Spinal cord (tissue), 10 donors: Measurements from ENCODE around the gene CTSZ. TPM values are rescaled to one million over a fixed set of nuclear protein-coding genes. Genes with fewer than 3 reads are reported as not detected.
"Not testable (repeated sequence)": the region's sequence is repeated elsewhere in the genome, so short reads cannot be mapped to it uniquely, and the experiment has no call there.

Source experiments
- DNase-seq, 6 donors: peaks; one replicate each; pipeline versions ENCODE4 v3.0.0 to v3.0.0-alpha.2; 2013 to 2015; ENCODE audit warnings: low spot score in 6 of 6, low read depth in 4 of 6
- H3K27ac ChIP-seq: one replicate; pipeline ENCODE4 v1.5.1; 2013; ENCODE audit warnings: low read depth, low read length, control low read depth
- H3K27me3 ChIP-seq: one replicate; pipeline ENCODE4 v1.6.1; 2013; ENCODE audit warnings: low read length; ENCODE audit not compliant: control insufficient read depth, insufficient read depth
- H3K36me3 ChIP-seq: one replicate; pipeline ENCODE4 v1.6.1; 2013; ENCODE audit warnings: low read length; ENCODE audit not compliant: control insufficient read depth, insufficient read depth
- H3K4me1 ChIP-seq: one replicate; pipeline ENCODE4 v1.6.1; 2013; ENCODE audit warnings: low read length; ENCODE audit not compliant: control insufficient read depth, insufficient read depth
- H3K4me3 ChIP-seq: one replicate; pipeline ENCODE4 v1.5.1; 2013; ENCODE audit warnings: low read depth, low read length, control low read depth
- H3K9me3 ChIP-seq: one replicate; pipeline ENCODE4 v1.6.1; 2013; ENCODE audit warnings: low read length; ENCODE audit not compliant: control insufficient read depth, insufficient read depth
- WGBS: methylation state at CpG from one replicate; pipeline ENCODE4 v1.1.5; 2013; ENCODE audit warnings: missing lambda C conversion rate; ENCODE audit not compliant: insufficient coverage; 5-methylcytosine and 5-hydroxymethylcytosine counted together
- polyA plus RNA-seq, 2 donors: library from polyadenylated mRNA; unstranded; fragments of 120-200 nt; gene quantifications; one replicate each; pipeline ENCODE4 v1.2.1, GENCODE V29; 2013; ENCODE audit not compliant: insufficient read length in 2 of 2
- total RNA-seq, 2 donors: library from RNA; depleted of rRNA in 1 of 2; stranded (reverse); fragments of 120-200 nt in 1 of 2; fragments of >200 nt in 1 of 2; gene quantifications; one replicate each; pipeline versions ENCODE4 v1.2.3 to v1.2.4, GENCODE V29; 2013 to 2014
- donor health status: healthy.

The CTSZ gene
- total and polyA plus RNA-seq, 4 donors: 43.1 to 59.6 (median 47.2) TPM

GRCh38 chr20:58985656-58986055 is 21.4 kb downstream of the CTSZ start:
- Histone ChIP-seq H3K4me3 (no peak overlapping the region), H3K36me3 (peaks cover 33% of the 10 kb centered on the region), H3K9me3 (no peaks in the 10 kb centered on the region), H3K27ac (no peak overlapping the region), H3K27me3 (no peaks in the 10 kb centered on the region), H3K4me1 (peaks cover 20% of the 10 kb centered on the region)
- WGBS: no CpG with 5 or more reads among the region's 5 CpGs
- DNase-seq: no peak

- peaks cover 21% of the 10 kb centered on the region for H3K4me1 ChIP-seq
- peaks cover 24% of the 10 kb centered on the region for H3K36me3 ChIP-seq
- DNase-seq: no peak
- no peak overlapping the region for H3K27ac ChIP-seq
- no peaks in the 10 kb centered on the region for H3K9me3 ChIP-seq
- H3K4me3 ChIP-seq: no peak overlapping the region
- no peaks in the 10 kb centered on the region for H3K27me3 ChIP-seq
- 85% methylated on average over 5 of the region's 6 CpGs for WGBS
Observed at GRCh38 chr20:58984691-58985090, 22.4 kb downstream of the CTSZ start.

DNA sequence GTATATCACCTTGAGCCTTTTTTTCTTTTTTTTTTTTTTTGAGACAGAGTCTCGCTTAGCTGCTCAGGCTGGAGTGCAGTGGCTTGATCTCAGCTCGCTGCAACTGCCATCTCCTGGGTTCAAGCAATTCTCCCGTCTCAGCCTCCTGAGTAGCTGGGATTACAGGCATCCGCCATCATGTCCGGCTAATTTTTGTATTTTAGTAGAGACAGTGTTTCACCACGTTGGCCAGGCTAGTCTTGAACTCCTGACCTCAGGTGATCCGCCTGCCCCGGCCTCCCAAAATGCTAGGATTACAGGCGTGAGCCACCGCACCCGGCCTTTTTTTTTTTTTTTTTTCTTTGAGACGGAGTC is 24.0 kb downstream of the CTSZ start:
- DNase-seq, H3K27ac ChIP-seq, H3K9me3 ChIP-seq, H3K27me3 ChIP-seq, H3K4me3 ChIP-seq: not testable (repeated sequence)
- WGBS: 100% methylated on average over 2 of the region's 12 CpGs
- peaks cover 21% of the 10 kb centered on the region for H3K4me1 ChIP-seq
- H3K36me3 ChIP-seq: peaks cover 13% of the 10 kb centered on the region

DNA sequence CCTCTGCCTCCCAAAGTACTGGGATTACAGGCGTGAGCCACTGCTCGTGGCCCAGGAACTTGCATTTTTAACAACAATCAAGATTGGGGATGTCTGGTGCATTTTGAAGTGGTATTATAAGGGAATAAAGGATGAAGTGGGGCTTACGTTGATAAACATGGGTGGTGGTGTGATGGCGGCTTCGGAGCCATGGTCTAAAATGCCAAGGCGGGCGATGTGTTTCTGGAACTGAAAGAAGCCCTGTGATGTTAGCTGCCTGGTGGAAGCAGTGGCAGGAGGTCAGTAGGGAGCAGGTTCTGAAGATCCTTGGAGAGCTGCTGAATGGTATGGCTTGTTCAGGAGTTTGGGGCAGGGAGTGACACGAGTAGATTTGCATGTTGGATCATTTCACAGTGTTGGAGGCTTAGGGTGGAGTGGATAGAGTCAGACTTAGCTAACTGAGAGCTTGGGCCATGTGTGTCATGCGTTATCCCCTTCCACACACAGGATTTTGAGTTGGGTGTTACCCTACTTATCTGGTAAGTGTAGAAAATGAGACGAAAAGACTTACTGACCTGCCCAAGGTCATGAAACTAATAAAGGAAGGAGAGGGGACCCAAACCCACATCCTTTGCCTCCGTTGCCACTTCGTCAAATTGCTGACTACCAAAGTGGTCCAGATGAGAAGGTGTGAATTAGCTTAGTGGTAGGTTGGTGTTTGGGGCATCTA is 24.5 kb downstream of the CTSZ start:
- no peak overlapping the region for H3K4me3 ChIP-seq
- DNase-seq: no peak
- no peaks in the 10 kb centered on the region for H3K9me3 ChIP-seq
- H3K36me3 ChIP-seq: peaks cover 8% of the 10 kb centered on the region
- no peak overlapping the region for H3K27ac ChIP-seq
- H3K27me3 ChIP-seq: no peaks in the 10 kb centered on the region
- H3K4me1 ChIP-seq: peaks cover 21% of the 10 kb centered on the region
- WGBS: 97% methylated on average over 6 of the region's 12 CpGs

GRCh38 chr20:58981628-58982364 is 25.3 kb downstream of the CTSZ start:
- Histone ChIP-seq H3K4me1 (peaks cover 21% of the 10 kb centered on the region), H3K9me3 (no peaks in the 10 kb centered on the region), H3K27ac (no peak overlapping the region), H3K36me3 (peaks cover 8% of the 10 kb centered on the region), H3K4me3 (peak overlapping the region; percentile 58), H3K27me3 (no peaks in the 10 kb centered on the region)
- DNase-seq: peak in 4 of 6 donors; percentile 15 to 54 (median 40)
- WGBS: 0% methylated on average over 17 of the region's 29 CpGs

DNA sequence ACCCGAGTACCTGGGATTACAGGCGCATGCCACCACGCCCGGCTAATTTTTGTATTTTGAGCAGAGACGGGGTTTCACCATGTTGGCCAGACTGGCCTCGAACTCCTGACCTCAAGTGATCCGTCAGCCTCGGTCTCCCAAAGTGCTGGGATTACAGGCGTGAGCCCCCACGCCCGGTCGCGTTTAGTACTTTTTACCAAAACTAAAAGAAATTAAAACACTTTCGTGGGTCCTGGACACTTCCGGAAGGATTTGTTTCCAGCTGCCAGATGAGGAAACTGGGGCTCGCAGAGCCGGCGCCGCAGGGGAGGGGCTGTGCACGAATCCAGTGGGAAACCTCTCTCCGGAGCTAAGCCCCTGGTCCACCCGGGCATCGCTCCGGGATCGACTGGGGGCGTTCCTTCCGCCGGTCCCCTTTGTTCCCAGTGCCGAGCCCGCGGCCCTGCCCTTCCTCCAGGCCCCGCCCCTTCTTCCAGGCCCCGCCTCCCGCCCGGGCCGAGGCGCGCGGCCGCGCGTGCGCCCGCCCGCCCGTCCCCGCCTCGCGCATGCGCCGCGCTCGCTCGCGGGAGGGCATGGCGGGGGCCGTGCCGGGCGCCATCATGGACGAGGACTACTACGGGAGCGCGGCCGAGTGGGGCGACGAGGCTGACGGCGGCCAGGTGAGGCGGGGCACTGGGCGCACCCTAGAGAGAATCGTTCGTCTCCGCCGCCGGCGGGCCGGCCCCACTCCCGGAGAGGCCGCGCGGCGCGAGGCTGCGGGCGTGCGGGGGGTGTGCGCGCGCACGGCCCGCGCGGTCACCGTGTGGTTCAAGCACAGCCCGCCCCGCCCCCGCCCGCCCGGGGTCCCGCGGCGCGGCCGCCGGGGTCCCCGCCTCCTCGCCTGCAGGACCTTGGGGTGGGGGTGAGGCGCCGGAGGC is 26.1 kb downstream of the CTSZ start, which contains the start of gene NELFCD:
TSS of gene NELFCD (plus strand) at position 546 of the 917 bp plus-strand sequence. CDS start at position 600, 54 bp downstream.
- 9% methylated on average over 96 of the region's 109 CpGs for WGBS
- Histone ChIP-seq H3K9me3 (no peaks in the 10 kb centered on the region), H3K4me3 (peak within 1 kb of the TSS; percentile 65), H3K36me3 (peaks cover under 1% of the 10 kb centered on the region), H3K27ac (peak within 1 kb of the TSS; percentile 76), H3K4me1 (peaks cover 21% of the 10 kb centered on the region), H3K27me3 (no peaks in the 10 kb centered on the region)
- peak; percentile 69 to 96 (median 82) for DNase-seq

GRCh38 chr20:58978351-58979190 is 28.5 kb downstream of the CTSZ start:
- H3K27ac ChIP-seq: no peak overlapping the region
- H3K27me3 ChIP-seq: no peaks in the 10 kb centered on the region
- no peaks in the 10 kb centered on the region for H3K9me3 ChIP-seq
- peaks cover 19% of the 10 kb centered on the region for H3K4me1 ChIP-seq
- H3K36me3 ChIP-seq: no peaks in the 10 kb centered on the region
- no peak for DNase-seq
- H3K4me3 ChIP-seq: no peak overlapping the region
- WGBS: 70% methylated on average over 6 of the region's 6 CpGs

DNA sequence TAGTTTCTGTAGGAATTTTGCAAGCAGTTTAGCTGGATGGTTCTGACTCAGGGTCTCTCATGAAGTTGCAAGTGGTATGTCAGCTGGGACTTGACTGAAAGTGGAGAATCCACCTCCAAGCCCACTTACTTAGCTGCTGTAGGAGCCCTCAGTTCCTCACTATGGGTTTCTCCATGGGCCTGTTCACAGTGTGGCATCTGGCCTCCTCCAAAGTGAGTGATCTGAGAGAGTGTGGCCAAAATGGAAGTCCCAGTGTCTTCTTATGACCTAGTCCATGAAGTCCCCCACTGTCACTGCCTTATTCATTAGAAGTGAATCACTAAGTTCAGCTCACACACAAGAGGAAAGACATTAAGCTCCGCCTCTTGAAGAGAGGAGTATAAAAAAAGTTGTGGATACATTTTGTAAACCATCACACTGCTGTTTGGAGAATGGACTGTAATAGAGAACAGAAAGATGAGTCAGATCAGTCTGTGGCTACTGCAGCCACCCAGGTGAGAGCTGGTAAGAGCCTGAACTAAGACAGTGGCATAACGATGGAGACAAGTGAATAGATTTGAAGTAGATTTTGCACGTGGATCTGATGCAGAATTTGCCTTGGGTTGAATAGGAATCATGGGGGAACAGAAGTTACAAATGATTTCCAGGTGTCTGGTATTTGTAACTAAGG is 30.9 kb downstream of the CTSZ start:
- H3K4me1 ChIP-seq: peaks cover 4% of the 10 kb centered on the region
- H3K9me3 ChIP-seq: no peaks in the 10 kb centered on the region
- H3K4me3 ChIP-seq: no peak overlapping the region
- H3K27me3 ChIP-seq: no peaks in the 10 kb centered on the region
- 100% methylated on average over 2 of the region's 3 CpGs for WGBS
- no peak for DNase-seq
- no peak overlapping the region for H3K27ac ChIP-seq
- no peaks in the 10 kb centered on the region for H3K36me3 ChIP-seq
